Measurements from ENCODE around the gene TMEM143. TPM values are rescaled to one million over a fixed set of nuclear protein-coding genes. Genes with fewer than 3 reads are reported as not detected.
A peak's percentile ranks its signal among the peaks of the same experiment; 100 is the strongest.

TMEM143 gene
- total RNA-seq, 1 experiment from 2014 or later, result 2.4 TPM

- no peak for DNase-seq (ENCODE audit: extremely low read depth, low read depth)
Measured at GRCh38 chr19:48361912-48362311, 1.8 kb downstream of the TMEM143 start.

DNA sequence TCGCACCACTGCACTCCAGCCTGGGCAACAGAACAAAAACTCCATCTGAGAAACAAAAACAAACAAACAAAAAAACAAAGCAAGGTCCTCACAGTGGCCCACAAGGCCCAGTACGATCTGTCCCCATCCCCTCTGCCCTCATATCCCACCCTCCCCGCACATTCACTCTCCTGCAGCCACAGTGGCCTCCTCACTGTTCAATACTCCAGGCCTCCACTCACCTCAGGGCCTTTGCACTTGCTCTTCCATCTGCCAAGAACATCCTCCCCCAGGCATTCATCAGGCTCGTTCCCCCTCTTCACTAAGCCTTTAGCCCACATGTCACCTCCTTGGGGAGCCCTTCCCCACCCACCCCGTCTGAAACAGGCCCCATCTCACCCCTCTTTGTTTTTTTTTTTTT lies 4.6 kb downstream of the TMEM143 start:
- no peak for DNase-seq (ENCODE audit: extremely low read depth, low read depth)

DNA sequence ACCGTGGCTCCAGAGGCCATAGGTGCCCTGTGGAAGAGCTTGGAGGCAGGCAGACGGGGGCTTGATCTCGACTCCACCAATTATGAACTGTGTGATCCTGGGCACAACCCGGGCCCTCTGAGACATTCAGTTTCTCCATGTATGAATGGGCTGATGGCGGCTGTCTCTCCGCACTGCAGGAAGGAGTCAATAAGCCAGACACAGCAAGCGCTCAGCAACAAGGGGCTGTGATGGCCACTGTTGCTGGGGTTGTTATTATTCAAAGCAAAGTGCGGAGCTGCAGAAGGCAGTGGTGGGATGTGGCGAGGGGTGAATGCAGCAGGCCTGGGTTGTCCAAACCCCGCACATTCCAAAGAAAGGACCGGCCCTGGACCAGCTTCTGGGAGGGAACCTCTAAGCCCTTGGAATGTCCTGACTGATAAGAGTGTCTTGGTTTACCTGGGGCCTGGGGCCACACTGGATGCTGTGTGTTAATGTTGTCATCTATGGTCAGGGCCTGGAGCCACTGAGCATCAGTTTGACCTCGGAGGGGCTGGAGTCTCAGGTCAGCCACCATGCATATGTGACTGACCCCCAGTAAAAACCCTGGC lies 8.3 kb downstream of the TMEM143 start:
- DNase-seq (ENCODE audit: extremely low read depth, low read depth), result no peak

- DNase-seq (ENCODE audit: extremely low read depth, low read depth), result peak; percentile 40
Measured at GRCh38 chr19:48354332-48354992, 9.3 kb downstream of the TMEM143 start.

- no peak for DNase-seq (ENCODE audit: extremely low read depth, low read depth)
Measured at GRCh38 chr19:48353677-48354076, 10.1 kb downstream of the TMEM143 start.

DNA sequence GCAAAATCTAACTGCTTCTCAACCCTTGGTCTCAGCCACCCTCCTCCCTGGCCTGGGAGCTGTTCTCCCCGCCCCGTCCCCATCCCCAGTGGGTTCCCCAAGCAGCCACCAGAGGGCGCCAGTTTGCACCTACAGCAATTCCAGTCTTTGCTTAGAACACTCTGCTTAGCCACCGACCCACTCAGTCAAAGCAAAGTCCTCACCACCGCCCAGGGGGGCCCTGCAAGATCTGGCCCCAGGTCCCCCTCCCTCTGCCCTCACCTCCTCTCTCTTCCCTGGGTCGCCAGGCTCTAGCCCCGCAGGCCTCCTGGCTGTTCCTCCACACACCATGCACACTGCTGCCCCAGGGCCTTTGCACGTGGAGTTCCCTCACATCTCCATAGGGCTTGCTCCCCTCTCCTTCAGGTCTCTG lies 12.4 kb downstream of the TMEM143 start:
- DNase-seq (ENCODE audit: extremely low read depth, low read depth), result peak; percentile 41

GRCh38 chr19:48350856-48351255 lies 12.9 kb downstream of the TMEM143 start:
- DNase-seq (ENCODE audit: extremely low read depth, low read depth), result no peak

DNA sequence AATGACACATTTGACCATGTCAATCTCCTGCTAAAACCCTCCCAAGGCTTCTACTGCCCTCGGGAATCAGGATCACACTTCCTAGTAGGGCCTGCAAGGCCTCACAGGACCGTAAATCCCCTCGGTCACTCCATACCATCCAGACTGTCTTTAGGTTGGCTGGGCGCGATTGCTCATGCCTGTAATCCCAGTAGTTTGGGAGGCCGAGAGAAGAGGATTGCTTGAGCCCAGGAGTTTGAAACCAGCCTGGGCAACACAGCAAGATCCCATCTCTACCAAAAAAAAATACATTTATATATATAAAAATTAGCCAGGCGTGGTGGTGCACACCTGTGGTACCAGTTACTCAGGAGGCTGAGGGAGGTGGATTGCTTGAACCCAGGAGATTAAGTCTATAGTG lies 15.0 kb downstream of the TMEM143 start:
- no peak for DNase-seq (ENCODE audit: extremely low read depth, low read depth)

- no peak for DNase-seq (ENCODE audit: extremely low read depth, low read depth)
Measured at GRCh38 chr19:48348045-48348444, 15.7 kb downstream of the TMEM143 start.

- DNase-seq (ENCODE audit: extremely low read depth, low read depth), result no peak
Measured at GRCh38 chr19:48346191-48346590, 17.5 kb downstream of the TMEM143 start.

DNA sequence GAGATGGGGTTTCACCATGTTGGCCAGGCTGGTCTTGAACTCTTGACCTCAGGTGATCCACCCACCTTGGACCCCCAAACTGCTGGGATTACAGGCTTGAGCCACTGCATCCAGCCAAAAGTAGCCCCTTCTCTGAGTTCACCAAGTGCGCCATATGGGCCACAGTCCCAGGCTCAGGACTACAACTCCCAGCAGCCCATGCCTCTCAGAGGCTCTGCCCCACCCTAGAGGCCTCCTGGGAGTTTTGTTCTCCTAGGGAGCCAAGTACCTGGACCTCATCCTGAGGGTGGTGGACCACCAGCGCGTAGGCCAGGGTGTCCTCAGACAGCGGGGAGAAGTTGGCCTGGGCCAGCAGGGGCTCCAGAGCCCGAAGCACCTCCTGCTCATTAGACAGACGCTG lies 18.8 kb downstream of the TMEM143 start:
- no peak for DNase-seq (ENCODE audit: extremely low read depth, low read depth)

DNA sequence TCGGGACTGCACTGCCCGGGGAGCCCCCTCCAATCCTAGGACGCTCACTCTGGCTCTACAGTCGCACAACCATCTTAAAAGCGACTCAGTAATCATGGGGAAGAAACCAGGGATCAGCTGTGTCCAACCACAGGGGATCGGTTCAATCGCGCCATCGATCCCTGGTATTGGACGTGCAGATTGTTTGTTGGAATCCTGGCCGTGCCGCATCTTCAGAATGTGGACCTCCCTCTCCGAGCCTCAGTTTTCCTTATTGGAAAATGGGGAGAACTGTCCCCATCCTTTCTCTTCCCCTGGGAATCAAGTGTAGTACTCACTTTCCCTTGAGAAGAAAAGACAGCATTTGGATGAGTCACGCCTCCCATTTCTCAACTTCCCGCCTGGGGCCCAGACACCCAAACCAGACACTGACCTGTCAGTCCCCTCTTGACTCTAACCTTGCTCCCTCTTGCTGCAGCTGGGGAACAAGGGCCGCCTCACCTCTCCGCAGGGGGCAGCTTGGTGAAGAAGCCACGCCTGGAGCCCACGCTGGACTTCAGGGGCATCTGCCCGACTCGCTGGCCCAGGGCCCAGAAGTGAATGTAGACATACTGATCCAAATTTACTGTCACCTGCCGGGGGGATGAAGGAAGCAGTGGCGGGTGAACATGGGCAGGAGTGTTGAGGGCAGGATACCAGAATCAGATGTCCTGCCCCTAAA lies 20.7 kb downstream of the TMEM143 start:
- DNase-seq (ENCODE audit: extremely low read depth, low read depth), result no peak

GRCh38 chr19:48342414-48342738 lies 21.4 kb downstream of the TMEM143 start:
- no peak for DNase-seq (ENCODE audit: extremely low read depth, low read depth)

DNA sequence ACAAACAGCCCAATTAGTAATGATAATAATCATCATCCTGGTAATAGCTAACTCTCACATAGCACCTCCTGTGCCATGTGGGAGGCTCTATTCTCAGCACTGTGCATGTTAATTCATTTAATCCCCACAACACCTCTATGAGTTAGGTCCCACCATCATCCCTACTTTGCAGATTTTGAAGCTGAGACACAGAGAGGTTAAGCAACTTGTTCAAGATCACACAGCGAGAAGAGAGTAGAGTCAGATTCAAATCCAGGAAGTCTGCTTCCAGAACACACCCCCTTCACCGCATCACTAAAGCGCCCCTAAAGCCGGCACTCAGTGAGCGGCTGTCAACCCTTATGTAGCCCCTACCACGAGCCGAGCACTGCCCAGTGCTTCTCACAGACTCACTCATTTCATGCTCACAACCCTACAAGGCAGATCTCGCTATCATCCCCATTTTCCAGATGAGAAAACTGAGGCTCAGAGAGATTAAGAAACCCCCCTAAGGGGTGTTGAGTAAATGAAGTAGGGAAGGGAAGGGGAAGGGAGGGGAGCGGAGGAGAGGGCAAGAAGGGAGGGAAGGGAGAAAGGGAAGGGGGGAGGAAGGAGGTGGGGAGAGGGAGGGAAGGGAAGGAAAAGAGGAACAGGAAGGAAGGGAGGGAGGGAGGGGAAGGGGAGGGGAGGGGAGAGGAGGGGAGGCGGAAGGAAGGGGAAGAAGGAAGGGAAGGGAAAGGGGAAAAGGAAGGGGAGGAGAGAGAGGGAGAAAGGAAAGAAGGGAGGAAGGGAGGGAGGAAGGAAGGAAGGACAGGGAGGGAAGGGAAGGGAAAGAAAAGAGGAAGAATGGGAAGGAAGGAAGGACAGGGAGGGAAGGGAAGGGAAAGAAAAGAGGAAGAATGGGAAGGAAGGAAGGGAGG lies 22.0 kb downstream of the TMEM143 start:
- DNase-seq (ENCODE audit: extremely low read depth, low read depth), result no peak

DNA sequence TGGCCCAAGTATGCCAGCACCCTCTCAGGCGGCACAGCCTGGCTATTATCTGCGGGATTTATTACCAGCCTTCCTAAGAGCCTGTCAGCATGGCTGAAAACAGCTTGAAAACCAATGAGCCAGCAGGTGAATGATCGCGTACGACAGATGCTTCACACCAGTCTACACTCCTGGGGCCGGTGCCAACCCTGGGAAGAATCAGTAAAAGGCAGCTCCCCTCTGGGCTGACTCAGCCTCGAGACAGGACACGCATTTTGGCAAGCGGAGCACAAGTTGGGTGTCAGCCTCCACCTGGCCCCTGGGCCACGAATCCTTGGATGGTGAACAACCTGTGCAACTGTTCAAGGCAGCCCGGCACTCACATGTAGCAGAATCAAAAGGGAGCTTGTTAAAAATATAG lies 22.7 kb downstream of the TMEM143 start:
- no peak for DNase-seq (ENCODE audit: extremely low read depth, low read depth)

DNA sequence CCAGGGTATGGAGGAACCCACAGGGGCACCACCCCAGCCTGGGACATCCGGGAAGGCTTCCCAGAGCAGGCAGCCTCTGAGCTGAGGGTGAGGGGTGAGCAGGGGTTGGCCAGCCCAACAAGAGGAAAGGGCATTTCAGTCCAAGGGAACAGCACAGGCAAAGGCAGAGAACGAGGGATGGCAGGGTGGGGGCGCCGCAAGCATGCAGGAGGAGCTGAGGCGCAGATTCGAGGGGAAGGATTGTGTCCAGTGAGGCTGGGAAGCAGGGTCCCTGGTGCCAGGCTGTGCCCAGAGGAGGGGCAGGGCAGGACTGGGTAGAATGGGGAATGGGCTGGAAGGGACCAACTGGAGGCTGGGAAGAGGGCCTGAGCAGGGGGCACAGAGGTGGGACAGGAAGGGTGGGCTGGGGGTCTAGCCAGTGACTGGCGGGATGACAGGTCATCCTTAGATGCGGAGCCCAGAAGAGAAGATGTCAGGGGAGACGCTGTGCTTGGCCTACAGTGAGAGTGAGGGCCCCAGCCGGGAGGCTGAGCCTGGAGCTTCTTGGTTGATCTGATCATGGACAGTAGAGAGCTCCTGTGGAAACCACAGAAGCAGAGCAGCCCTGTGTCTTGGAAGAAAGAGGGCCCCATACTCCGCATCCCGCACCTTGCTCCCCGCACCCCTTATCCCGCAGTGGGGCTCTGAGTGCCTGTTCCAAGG lies 24.8 kb downstream of the TMEM143 start:
- DNase-seq (ENCODE audit: extremely low read depth, low read depth), result no peak

GRCh38 chr19:48338253-48338755 lies 25.4 kb downstream of the TMEM143 start:
- DNase-seq (ENCODE audit: extremely low read depth, low read depth), result no peak

DNA sequence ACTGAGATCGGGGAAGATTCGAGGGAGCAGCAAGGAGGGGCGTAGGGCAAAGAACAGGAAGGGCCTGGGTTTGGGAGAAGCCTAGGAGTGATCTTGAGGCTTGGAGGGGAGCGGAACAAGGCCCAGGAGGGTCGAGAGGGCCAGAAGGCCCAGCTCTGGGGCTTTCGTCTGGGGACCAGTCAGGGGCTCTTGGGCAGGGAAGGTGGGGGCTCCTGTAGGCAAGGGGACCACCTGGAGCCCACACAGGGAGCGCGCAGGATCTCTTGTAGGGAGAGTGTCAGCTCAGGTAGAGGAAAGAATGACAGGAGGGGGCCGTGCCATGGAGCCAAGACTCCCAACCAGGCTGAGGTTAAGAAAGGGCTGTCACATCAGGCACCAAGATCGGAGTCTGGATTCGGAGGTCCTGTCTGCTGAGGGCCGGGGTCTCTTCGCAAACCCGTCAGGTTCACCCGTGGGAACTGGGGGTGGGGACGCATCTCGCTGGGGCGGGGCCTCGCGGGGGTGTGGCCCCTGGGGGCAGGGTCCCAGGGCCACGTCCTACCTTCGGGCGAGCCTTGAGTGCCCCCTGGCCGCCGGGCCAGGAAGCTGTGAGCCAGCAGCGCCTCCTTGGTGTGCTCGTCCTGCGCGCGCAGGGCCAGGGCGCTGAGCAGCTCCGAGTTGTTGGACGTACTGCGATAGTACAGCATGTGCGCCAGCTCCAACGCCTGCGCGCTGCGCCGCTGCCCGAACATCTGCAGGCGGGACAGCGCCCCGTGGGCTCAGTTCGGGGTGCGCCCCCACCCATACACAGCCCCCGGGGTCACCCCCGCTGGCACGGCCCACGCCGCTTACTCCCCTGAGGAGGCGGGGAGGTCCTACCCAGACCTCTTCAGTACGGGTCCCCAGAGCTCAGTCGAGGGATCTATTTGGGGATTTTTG lies 30.0 kb downstream of the TMEM143 start:
- DNase-seq (ENCODE audit: extremely low read depth, low read depth), result peak; percentile 89
